NCI-H1417 (cell line): ENCODE data around the gene NAP1L4.

ENCODE experiments used
- DNase-seq, 3 experiments: peaks; one replicate each; lab custom pipeline; 2025; lab: John Stamatoyannopoulos, UW

Gene NAP1L4

DNA sequence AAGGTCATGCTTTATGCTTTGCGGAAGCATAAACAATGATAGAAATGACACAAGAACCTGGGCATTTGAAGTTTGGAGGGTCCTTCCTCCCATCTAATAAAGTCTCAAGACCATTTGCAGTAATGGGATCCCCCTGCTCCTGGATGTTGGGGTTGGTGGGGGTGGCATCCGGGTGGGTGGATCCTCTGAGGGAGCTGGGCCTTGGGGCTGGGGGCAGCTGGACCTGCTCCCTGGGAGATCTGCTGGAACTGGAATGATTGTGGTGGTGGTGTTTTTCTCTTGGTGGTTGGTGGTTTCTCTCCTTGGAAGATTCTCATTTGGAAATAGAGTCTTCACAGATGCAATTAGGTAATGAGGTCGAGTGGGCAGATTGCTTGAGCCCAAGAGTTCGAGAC, 2.2 kb upstream of the NAP1L4 start:
- DNase-seq, result no peak

GRCh38 chr11:2992997-2993325, 832 bp upstream of the NAP1L4 start:
- no peak for DNase-seq

DNA sequence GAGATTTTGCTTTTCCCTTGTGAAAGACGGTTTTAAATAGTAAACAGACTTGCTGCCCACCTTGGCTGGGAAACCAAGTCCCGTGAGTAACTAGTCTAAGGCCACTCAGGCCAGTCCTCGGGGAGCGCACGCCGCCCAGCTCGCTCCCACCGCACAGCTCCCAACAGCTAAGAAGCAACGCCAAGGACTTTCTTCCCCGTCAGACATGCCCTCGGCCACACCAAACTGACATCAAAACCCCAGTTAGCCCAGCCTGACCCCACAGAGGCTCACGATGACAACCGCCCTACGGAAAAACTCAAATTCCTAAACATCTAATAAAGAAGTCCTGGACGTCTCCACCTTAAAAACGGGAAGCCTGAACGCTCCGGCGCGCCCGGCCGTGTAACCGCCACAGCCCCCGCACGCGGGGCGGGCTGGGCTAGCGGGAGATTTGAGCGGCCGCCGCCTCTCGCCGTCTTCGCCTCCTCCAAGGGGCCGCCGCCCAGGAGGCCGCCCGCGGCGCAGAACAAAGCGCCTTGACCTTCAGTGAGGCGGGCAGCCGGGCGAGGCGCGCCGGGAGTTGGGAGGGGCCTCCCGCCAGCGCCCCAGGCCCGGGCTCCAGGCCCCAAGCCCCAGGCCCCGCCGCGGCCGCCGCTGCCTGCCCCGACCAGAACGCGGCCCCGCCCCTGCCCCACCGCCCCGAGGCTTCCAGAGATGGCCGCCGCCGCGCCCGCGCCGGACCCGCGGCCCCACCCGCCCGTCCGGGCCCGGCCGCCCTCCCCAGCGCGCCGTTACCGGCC, 486 bp downstream of the NAP1L4 start:
- DNase-seq, result peak; percentile 80 to 85 (median 81)

DNA sequence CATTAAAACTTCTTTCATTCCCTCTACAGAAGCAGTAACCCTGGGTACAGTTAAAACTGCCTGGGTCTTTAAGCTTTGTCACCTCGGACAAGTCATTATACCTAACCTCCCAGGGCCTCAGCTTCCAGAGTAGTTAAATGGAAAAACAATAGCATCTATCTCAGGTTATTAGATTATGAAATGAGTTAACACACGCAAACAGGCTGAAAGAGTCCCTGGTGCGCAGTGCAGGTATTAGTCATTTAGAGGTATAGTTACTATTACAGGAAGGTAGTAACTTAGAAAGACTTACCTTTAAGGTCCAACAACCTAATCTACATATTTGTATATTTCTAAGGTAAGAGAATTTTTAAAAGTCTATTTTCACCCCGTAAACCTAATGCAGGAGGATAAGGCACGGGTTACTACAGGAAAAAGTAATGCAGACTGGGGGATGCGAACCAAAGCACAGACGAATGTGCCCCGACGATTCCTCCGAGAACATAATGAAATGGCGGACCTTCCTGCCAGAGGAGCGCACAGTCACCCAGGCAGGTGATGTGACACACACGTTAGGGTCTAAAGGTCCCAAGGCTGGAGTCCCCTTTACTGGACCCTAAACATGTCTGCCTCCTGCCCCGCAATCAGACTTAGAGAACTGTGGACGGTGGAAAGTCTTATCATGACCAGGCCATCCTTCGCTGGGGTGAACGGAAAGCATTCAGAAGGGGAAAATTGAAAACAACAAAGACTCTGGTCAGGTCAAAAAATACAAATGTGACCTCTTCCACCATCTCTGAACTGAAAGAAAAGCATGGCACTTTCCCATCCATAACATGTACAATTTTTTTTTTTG, 1.3 kb downstream of the NAP1L4 start:
- peak in 2 of 3 experiments; percentile 43 to 58 for DNase-seq

GRCh38 chr11:2989551-2989950, 2.6 kb downstream of the NAP1L4 start:
- DNase-seq, result no peak

DNA sequence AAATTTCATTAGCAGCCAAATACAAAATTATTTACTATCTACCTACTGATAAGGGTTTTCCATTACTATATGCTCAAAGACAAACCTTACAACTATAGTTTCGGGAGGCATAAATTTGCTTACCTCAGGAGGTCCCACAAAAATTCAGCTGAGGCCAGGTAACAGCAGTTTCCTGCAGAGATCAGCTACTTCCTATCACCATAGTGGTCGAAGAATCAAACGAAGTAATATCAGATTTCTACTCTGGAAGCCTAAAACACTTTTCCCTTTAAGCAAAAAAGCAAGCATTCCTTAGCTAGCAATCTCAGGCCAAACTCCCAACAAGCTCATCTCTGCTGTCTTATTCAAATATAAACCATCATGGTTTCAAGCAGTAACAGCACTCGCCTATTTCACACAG, 3.1 kb downstream of the NAP1L4 start:
- DNase-seq, result no peak

DNA sequence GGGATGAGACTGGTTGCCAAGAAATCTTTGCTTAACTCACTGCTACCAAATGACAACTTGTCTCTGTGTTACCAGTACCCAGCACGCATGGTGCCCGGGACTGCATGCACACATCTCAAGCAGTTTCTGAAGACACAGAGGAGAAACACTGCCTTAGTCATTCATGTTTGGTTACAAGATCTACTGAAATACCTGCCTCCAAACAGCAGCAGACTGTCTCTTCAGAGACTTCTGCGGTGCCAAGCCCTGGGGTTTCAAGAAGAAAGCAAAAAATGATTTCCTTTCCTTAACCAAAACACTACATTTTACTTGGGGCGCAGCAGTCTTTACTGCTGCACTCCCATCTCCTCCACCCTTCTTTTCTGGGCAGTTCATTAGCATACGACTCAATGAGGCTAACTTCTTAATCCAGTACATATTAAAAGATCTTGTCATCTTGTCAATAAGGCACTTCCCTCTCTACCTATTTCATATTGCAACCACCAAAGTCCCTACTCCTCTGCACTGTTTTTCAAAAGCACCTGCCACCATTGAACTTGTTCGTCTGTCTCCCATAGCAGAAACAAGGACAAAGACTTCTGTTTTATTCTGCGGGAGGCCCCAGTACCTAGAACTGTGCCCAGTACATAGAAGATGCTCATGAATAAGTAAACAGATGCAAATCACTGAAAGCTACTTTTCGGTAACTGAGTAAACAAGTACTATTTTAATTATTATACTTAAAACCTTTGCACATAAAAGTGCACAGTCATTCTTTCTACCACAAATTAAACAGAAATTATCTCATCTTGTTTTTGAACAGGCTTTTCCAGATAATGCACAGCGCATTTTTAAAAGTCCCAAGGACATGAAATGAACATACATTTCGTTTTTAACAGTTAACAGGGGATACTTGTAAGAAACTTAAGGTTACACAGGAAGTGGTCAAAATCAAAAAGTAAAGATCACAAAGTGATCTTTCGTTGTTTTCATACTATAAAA, 4.0 kb downstream of the NAP1L4 start:
- no peak for DNase-seq

DNA sequence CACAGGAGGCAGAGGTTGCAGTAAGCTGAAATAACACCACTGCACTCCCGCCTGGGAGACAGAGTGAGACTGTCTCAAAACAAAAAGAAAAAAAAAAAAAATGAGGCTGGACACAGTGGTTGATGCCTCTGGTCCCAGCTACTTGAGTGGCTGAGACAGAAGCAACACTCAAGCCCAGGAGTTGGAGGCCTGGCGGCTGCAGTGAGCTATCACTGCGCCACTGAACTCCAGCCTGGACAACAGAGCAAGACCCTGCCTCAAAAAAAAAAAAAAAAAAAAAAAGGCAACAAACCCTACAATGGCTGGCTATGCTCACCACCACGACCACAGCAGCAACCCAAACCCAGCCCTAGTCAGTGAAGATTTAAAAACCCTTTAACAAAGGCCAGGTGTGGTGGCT, 8.2 kb downstream of the NAP1L4 start:
- no peak for DNase-seq

- no peak for DNase-seq
Measured at GRCh38 chr11:2982214-2982613, 9.9 kb downstream of the NAP1L4 start.

DNA sequence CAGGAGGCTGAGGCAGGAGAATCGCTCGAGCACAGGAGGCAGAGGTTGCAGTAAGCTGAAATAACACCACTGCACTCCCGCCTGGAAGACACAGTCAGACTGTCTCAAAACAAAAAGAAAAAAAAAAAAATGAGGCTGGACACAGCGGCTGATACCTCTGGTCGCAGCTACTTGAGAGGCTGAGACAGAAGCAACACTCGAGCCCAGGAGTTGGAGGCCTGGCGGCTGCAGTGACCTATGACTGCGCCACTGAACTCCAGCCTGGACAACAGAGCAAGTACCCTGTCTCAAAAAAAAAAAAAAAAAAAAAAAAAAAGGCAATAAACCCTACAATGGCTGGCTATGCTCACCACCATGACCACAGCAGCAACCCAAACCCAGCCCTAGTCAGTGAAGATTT, 11.0 kb downstream of the NAP1L4 start:
- DNase-seq, result no peak

GRCh38 chr11:2980168-2980840, 11.8 kb downstream of the NAP1L4 start:
- no peak for DNase-seq

DNA sequence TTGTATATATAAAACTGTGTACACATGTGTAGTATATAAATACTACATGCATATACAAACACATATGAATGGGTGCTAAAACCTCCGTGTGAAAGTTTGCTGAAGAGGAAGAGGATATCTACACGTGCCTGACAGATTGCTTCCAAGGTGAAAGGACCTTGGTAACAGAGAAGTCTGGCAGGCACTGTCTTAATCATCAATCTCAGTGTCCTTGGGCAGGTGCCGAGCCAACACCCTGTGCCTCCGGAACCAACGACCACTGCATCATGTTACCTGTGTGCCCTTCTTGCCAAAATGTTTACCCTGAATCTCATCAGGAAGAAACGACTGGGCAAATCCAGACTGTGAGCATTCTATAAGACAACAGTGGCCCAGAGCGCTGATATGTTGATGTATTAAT, 15.0 kb downstream of the NAP1L4 start:
- DNase-seq, result no peak

GRCh38 chr11:2976294-2977063, 15.7 kb downstream of the NAP1L4 start:
- no peak for DNase-seq

DNA sequence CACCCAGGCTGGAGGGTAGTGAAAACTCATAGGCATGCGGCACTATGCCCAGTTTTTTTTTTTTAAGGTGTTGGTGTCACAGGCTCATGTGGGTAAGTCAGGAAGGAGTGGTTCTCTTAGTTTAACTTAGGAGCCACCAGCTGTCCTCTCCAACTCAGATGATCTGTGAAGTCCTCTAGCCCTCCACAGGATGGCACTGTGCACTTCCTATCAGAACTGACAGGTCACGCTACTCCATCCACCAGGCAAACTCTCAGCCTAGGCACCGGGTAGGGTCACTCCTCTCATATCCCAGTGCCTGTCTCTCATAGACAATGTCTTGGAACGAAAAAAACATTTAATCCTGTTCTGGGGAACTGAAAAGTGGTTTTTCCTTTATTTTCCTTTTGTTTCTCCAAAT, 16.5 kb downstream of the NAP1L4 start:
- DNase-seq, result peak in 1 of 3 experiments; percentile 45

DNA sequence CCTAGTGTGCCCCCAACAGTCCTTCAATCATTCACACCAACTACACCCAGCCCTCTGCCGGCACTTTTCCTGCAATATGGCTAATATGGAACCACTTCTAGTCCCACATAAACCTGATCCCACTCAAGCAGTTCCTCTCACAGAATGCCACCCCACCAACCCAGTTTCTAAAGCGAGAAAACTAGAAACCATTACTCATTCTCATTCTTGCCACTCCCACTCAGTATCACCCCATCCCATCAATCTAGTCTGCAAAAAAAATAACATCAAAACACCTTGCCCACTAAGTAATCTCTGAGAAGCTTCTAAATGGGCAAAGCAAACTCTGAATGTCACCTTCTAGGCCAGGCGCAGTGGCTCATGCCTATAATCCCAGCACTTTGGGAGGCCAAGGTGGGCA, 17.9 kb downstream of the NAP1L4 start:
- no peak for DNase-seq

- no peak for DNase-seq
Measured at GRCh38 chr11:2968341-2968900, 23.7 kb downstream of the NAP1L4 start.

DNA sequence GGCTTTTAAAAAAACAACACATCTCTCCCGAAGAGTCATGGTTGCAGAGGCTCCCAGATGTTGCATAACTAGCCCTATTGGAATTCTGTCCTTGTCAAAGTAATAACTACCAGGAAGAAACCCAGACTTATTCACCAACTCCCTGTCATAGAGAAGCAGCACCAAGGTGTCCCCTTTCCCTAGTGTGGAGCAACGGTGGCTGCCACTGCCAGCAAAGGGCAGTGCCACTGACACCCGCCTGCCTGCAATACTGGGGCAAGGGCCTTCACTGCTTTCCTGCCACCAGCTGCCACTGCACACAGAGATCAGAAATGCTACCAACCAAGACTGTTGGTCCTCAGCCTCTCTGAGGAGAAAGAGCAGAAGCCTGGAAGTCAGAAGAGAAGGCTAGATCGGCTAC, 27.3 kb downstream of the NAP1L4 start:
- no peak for DNase-seq

DNA sequence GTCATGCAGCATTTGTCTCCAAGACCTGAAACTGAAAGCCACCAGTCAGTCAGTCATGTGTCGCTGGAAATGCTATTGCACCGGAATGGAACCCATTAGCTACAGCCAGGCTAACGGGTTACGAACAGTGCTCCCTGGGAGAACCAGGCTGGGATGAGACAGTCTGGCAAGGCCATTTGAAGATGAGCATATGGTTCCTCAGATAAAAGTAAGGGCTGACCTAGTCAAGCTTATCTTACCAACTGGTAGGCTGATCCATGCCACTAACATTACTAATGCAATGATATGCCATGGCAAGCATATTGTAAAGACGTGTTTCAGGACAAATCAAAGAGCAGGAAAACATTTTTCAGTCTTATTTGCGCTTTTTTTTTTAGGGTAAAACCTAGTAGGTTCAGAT, 28.4 kb downstream of the NAP1L4 start:
- no peak for DNase-seq

- no peak for DNase-seq
Measured at GRCh38 chr11:2963112-2963754, 28.9 kb downstream of the NAP1L4 start.

DNA sequence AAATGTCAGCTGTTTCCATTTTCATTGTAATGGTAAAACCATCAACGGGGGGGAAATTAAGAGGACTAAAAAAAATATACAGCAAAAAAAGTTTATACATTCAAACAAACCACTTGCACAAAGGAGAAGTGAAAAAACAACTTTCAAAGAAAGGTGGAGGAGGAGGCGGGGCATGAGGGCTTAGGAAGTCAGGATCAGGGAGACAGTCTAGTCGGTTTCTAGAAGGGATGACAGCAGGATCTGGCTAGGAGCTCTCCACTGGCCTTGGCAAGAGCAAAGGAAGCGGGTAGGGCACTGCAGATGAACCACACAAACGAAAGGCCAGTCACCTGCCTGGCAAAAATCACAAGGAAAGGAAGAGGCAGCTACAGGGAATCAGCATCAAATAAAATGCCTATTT, 31.0 kb downstream of the NAP1L4 start:
- no peak for DNase-seq
